MM.1S (cell line): Measurements from ENCODE around the gene FAM3B.

ENCODE experiments used
- DNase-seq: peaks from one replicate; pipeline ENCODE4 v3.0.0-alpha.2; 2015
- H2AFZ ChIP-seq: fragments of 300-600 bp; sonication (generic); 2 replicates; pipeline ENCODE4 v1.6.0; 2016; ENCODE audit warnings: antibody characterized with exemption, low read length
- H3F3A ChIP-seq: fragments of 300-600 bp; sonication (generic); 2 replicates; pipeline ENCODE4 v1.6.1; 2016; ENCODE audit warnings: mild to moderate bottlenecking, antibody characterized with exemption, low read length, moderate library complexity, mixed read lengths; ENCODE audit not compliant: insufficient read depth
- H3K27ac ChIP-seq: fragments of 300-600 bp; sonication (generic); 2 replicates; pipeline ENCODE4 v1.5.1; 2016; ENCODE audit warnings: mild to moderate bottlenecking, low read length
- H3K27me3 ChIP-seq: fragments of 300-600 bp; sonication (generic); replicated peaks from 2 replicates; pipeline ENCODE4 v1.6.0; 2016; ENCODE audit warnings: low read length; ENCODE audit not compliant: insufficient read depth
- H3K36me3 ChIP-seq: fragments of 300-600 bp; sonication (generic); replicated peaks from 2 replicates; pipeline ENCODE4 v1.6.1; 2016; ENCODE audit warnings: mild to moderate bottlenecking, low read length, mixed read lengths; ENCODE audit not compliant: insufficient read depth
- H3K4me1 ChIP-seq: fragments of 300-600 bp; sonication (generic); 2 replicates; pipeline ENCODE4 v1.6.1; 2016; ENCODE audit warnings: low read length, mixed read lengths
- H3K4me2 ChIP-seq: fragments of 300-600 bp; sonication (generic); 2 replicates; pipeline ENCODE4 v1.6.0; 2016; ENCODE audit warnings: low read depth, low read length
- H3K4me3 ChIP-seq: fragments of 300-600 bp; sonication (generic); 2 replicates; pipeline ENCODE4 v1.5.1; 2016; ENCODE audit warnings: low read length, mixed read lengths
- H3K79me2 ChIP-seq: fragments of 300-600 bp; sonication (generic); 2 replicates; pipeline ENCODE4 v1.6.1; 2016; ENCODE audit warnings: mixed run types, low read length, mixed read lengths
- H3K9ac ChIP-seq: fragments of 300-600 bp; sonication (generic); 2 replicates; pipeline ENCODE4 v1.6.1; 2016; ENCODE audit warnings: low read length, mixed read lengths
- H3K9me2 ChIP-seq: fragments of 300-600 bp; sonication (generic); replicated peaks from 2 replicates; pipeline ENCODE4 v1.6.1; 2016; ENCODE audit warnings: mild to moderate bottlenecking, low read length, mixed read lengths; ENCODE audit not compliant: insufficient read depth
- H3K9me3 ChIP-seq: fragments of 300-600 bp; sonication (generic); replicated peaks from 2 replicates; pipeline ENCODE4 v1.6.1; 2016; ENCODE audit warnings: mild to moderate bottlenecking, low read length, mixed read lengths; ENCODE audit not compliant: insufficient read depth
- H4K20me1 ChIP-seq: fragments of 300-600 bp; sonication (generic); 2 replicates; pipeline ENCODE4 v1.6.1; 2016; ENCODE audit warnings: mild to moderate bottlenecking, low read length, moderate library complexity, mixed read lengths; ENCODE audit not compliant: insufficient read depth
- EZH2 ChIP-seq: fragments of 300-600 bp; sonication (generic); optimal IDR thresholded peaks from 2 replicates; pipeline ENCODE3; 2017; ENCODE audit warnings: low read depth, mild to moderate bottlenecking, antibody characterized with exemption, low read length, mixed read lengths
- EZH2phosphoT487 ChIP-seq: fragments of 300-600 bp; sonication (generic); IDR thresholded peaks from 2 replicates; pipeline ENCODE4 v1.6.1; 2018; ENCODE audit warnings: antibody characterized with exemption, low read length
- TF ChIP-seq, protein P1 (sequence below): fragments of 300-600 bp; sonication (generic); IDR thresholded peaks from 2 replicates; pipeline ENCODE4 v1.5.1; 2016; ENCODE audit warnings: antibody characterized with exemption, low read length, mixed read lengths

Gene FAM3B

GRCh38 chr21:41367945-41368734 lies 51.5 kb downstream of the FAM3B start:
- H3K4me1 ChIP-seq, result peaks cover 11% of the 10 kb centered on the region; the same call in 1 of the 2 replicates
- H3K9me2 ChIP-seq, result no peaks in the 10 kb centered on the region
- H3K9me3 ChIP-seq, result no peaks in the 10 kb centered on the region
- H3K27me3 ChIP-seq, result peaks cover 19% of the 10 kb centered on the region
- no peak for TF ChIP-seq EZH2
- TF ChIP-seq EZH2phosphoT487, result no peak
- TF ChIP-seq, protein P1, sequence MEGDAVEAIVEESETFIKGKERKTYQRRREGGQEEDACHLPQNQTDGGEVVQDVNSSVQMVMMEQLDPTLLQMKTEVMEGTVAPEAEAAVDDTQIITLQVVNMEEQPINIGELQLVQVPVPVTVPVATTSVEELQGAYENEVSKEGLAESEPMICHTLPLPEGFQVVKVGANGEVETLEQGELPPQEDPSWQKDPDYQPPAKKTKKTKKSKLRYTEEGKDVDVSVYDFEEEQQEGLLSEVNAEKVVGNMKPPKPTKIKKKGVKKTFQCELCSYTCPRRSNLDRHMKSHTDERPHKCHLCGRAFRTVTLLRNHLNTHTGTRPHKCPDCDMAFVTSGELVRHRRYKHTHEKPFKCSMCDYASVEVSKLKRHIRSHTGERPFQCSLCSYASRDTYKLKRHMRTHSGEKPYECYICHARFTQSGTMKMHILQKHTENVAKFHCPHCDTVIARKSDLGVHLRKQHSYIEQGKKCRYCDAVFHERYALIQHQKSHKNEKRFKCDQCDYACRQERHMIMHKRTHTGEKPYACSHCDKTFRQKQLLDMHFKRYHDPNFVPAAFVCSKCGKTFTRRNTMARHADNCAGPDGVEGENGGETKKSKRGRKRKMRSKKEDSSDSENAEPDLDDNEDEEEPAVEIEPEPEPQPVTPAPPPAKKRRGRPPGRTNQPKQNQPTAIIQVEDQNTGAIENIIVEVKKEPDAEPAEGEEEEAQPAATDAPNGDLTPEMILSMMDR, result no peak
- H3K4me2 ChIP-seq, result no peak overlapping the region
- no peak for DNase-seq
- H3K9ac ChIP-seq, result no peak overlapping the region
- H3K36me3 ChIP-seq, result no peaks in the 10 kb centered on the region
- H2AFZ ChIP-seq, result no peak overlapping the region
- H4K20me1 ChIP-seq, result no peaks in the 10 kb centered on the region
- H3K4me3 ChIP-seq, result no peak overlapping the region
- no peaks in the 10 kb centered on the region for H3F3A ChIP-seq
- H3K27ac ChIP-seq, result no peak overlapping the region
- no peaks in the 10 kb centered on the region for H3K79me2 ChIP-seq

GRCh38 chr21:41368735-41369104 lies 52.1 kb downstream of the FAM3B start:
- DNase-seq, result no peak
- TF ChIP-seq, protein P1, result no peak
- no peak for TF ChIP-seq EZH2
- no peak for TF ChIP-seq EZH2phosphoT487
- H3K9me3 ChIP-seq, result no peaks in the 10 kb centered on the region
- no peak overlapping the region for H2AFZ ChIP-seq
- H3K4me1 ChIP-seq, result peaks cover 11% of the 10 kb centered on the region; the same call in 1 of the 2 replicates
- H3K9ac ChIP-seq, result no peak overlapping the region
- H3K27me3 ChIP-seq, result peaks cover 19% of the 10 kb centered on the region
- H3K4me2 ChIP-seq, result no peak overlapping the region
- H3K27ac ChIP-seq, result no peak overlapping the region
- H3F3A ChIP-seq, result no peaks in the 10 kb centered on the region
- H3K79me2 ChIP-seq, result no peaks in the 10 kb centered on the region
- H4K20me1 ChIP-seq, result no peaks in the 10 kb centered on the region
- H3K4me3 ChIP-seq, result no peak overlapping the region
- no peaks in the 10 kb centered on the region for H3K9me2 ChIP-seq
- no peaks in the 10 kb centered on the region for H3K36me3 ChIP-seq

GRCh38 chr21:41369105-41369919 lies 52.7 kb downstream of the FAM3B start:
- H2AFZ ChIP-seq, result no peak overlapping the region

More at GRCh38 chr21:41369105-41369919, 52.7 kb downstream of the FAM3B start:
- Histone ChIP-seq H3K4me1 (peaks cover 11% of the 10 kb centered on the region; the same call in 1 of the 2 replicates), H3F3A (no peaks in the 10 kb centered on the region), H3K79me2 (no peaks in the 10 kb centered on the region), H3K9me3 (no peaks in the 10 kb centered on the region), H3K36me3 (no peaks in the 10 kb centered on the region), H3K27me3 (peaks cover 19% of the 10 kb centered on the region), H3K27ac (no peak overlapping the region), H3K9ac (no peak overlapping the region), H4K20me1 (no peaks in the 10 kb centered on the region), H3K4me2 (no peak overlapping the region), H3K9me2 (no peaks in the 10 kb centered on the region), H3K4me3 (no peak overlapping the region)
- no peak for TF ChIP-seq EZH2
- TF ChIP-seq, protein P1, result no peak
- no peak for TF ChIP-seq EZH2phosphoT487
- no peak for DNase-seq
